WTC11 (cell line): ENCODE data around the gene RBM47.

Experiments used
- RELA ChIP-seq: sonication (generic); formaldehyde crosslinking; IDR thresholded peaks from 2 replicates; pipeline ENCODE4 v1.8.1; 2022; ENCODE audit warnings: missing genetic modification reagents, mild to moderate bottlenecking, borderline replicate concordance
- TF ChIP-seq, protein P1 (sequence below): fragments of 200-600 bp; IDR thresholded peaks from 2 replicates; pipeline ENCODE4 v1.8.0; 2022; ENCODE audit warnings: antibody characterized with exemption
- TF ChIP-seq, protein P2 (sequence below): sonication (generic); formaldehyde crosslinking; IDR thresholded peaks from 2 replicates; pipeline ENCODE4 v1.8.1; 2023; ENCODE audit warnings: mild to moderate bottlenecking, missing genetic modification reagents, borderline replicate concordance
- TF ChIP-seq, protein P3 (sequence below): sonication (generic); formaldehyde crosslinking; conservative IDR thresholded peaks from 2 replicates; pipeline ENCODE4 v1.8.1; 2023; ENCODE audit warnings: mild to moderate bottlenecking, low read depth, missing genetic modification reagents, moderate library complexity
- TF ChIP-seq, protein P4 (sequence below): fragments of 250-450 bp; sonication (Bioruptor Pico); IDR thresholded peaks from 2 replicates; pipeline ENCODE4 v1.8.0; 2021; ENCODE audit warnings: mild to moderate bottlenecking

DNA sequence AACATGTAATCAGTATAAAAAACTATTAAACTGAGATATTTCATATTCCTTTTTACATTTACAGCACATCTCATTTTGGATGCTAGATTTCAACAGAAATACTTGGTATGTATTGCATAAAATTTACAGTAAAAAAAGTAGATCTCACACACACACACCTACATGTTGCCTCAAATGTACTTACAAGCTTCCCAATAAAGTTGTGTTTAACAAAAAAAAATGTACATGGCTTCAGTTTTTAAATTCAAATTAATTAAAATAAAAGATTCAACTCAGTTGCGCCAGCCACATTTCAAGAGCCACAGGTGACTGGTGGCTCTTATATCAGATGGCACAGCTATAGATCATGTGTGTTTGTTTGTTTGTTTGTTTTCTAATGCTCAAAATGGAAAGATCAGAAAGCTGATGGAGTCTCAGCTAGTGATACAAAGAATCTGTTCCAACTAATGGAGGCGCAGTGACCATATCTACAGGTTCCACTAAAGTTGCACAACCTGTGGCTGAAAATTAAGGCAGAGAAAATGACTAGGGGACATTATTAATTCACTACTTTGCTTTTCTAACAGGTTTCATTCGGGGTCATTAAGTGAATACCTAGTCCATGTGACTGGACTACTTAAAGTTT, 45.0 kb downstream of the RBM47 start:
- TF ChIP-seq, protein P1, sequence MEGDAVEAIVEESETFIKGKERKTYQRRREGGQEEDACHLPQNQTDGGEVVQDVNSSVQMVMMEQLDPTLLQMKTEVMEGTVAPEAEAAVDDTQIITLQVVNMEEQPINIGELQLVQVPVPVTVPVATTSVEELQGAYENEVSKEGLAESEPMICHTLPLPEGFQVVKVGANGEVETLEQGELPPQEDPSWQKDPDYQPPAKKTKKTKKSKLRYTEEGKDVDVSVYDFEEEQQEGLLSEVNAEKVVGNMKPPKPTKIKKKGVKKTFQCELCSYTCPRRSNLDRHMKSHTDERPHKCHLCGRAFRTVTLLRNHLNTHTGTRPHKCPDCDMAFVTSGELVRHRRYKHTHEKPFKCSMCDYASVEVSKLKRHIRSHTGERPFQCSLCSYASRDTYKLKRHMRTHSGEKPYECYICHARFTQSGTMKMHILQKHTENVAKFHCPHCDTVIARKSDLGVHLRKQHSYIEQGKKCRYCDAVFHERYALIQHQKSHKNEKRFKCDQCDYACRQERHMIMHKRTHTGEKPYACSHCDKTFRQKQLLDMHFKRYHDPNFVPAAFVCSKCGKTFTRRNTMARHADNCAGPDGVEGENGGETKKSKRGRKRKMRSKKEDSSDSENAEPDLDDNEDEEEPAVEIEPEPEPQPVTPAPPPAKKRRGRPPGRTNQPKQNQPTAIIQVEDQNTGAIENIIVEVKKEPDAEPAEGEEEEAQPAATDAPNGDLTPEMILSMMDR, result no peak
- no peak for TF ChIP-seq RELA
- TF ChIP-seq, protein P2, sequence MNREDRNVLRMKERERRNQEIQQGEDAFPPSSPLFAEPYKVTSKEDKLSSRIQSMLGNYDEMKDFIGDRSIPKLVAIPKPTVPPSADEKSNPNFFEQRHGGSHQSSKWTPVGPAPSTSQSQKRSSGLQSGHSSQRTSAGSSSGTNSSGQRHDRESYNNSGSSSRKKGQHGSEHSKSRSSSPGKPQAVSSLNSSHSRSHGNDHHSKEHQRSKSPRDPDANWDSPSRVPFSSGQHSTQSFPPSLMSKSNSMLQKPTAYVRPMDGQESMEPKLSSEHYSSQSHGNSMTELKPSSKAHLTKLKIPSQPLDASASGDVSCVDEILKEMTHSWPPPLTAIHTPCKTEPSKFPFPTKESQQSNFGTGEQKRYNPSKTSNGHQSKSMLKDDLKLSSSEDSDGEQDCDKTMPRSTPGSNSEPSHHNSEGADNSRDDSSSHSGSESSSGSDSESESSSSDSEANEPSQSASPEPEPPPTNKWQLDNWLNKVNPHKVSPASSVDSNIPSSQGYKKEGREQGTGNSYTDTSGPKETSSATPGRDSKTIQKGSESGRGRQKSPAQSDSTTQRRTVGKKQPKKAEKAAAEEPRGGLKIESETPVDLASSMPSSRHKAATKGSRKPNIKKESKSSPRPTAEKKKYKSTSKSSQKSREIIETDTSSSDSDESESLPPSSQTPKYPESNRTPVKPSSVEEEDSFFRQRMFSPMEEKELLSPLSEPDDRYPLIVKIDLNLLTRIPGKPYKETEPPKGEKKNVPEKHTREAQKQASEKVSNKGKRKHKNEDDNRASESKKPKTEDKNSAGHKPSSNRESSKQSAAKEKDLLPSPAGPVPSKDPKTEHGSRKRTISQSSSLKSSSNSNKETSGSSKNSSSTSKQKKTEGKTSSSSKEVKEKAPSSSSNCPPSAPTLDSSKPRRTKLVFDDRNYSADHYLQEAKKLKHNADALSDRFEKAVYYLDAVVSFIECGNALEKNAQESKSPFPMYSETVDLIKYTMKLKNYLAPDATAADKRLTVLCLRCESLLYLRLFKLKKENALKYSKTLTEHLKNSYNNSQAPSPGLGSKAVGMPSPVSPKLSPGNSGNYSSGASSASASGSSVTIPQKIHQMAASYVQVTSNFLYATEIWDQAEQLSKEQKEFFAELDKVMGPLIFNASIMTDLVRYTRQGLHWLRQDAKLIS (CRISPR knock-in tag), result no peak
- TF ChIP-seq, protein P3, sequence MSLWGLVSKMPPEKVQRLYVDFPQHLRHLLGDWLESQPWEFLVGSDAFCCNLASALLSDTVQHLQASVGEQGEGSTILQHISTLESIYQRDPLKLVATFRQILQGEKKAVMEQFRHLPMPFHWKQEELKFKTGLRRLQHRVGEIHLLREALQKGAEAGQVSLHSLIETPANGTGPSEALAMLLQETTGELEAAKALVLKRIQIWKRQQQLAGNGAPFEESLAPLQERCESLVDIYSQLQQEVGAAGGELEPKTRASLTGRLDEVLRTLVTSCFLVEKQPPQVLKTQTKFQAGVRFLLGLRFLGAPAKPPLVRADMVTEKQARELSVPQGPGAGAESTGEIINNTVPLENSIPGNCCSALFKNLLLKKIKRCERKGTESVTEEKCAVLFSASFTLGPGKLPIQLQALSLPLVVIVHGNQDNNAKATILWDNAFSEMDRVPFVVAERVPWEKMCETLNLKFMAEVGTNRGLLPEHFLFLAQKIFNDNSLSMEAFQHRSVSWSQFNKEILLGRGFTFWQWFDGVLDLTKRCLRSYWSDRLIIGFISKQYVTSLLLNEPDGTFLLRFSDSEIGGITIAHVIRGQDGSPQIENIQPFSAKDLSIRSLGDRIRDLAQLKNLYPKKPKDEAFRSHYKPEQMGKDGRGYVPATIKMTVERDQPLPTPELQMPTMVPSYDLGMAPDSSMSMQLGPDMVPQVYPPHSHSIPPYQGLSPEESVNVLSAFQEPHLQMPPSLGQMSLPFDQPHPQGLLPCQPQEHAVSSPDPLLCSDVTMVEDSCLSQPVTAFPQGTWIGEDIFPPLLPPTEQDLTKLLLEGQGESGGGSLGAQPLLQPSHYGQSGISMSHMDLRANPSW (CRISPR knock-in tag), result no peak
- TF ChIP-seq, protein P4, sequence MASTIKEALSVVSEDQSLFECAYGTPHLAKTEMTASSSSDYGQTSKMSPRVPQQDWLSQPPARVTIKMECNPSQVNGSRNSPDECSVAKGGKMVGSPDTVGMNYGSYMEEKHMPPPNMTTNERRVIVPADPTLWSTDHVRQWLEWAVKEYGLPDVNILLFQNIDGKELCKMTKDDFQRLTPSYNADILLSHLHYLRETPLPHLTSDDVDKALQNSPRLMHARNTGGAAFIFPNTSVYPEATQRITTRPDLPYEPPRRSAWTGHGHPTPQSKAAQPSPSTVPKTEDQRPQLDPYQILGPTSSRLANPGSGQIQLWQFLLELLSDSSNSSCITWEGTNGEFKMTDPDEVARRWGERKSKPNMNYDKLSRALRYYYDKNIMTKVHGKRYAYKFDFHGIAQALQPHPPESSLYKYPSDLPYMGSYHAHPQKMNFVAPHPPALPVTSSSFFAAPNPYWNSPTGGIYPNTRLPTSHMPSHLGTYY (CRISPR knock-in tag), result no peak
